Fibroblast of peridontal ligament (primary cell): ENCODE data around the gene XDH.

Experiments
- DNase-seq: peaks from one replicate; pipeline ENCODE4 v3.0.0-alpha.2; 2010; ENCODE audit errors: extremely low read depth

Gene XDH

GRCh38 chr2:31365834-31366505 lies 48.6 kb downstream of the XDH start:
- DNase-seq, result peak; percentile 59

GRCh38 chr2:31365348-31365747 lies 49.2 kb downstream of the XDH start:
- no peak for DNase-seq

GRCh38 chr2:31363956-31364750 lies 50.4 kb downstream of the XDH start:
- no peak for DNase-seq

GRCh38 chr2:31362581-31362980 lies 52.0 kb downstream of the XDH start:
- no peak for DNase-seq

GRCh38 chr2:31359229-31359628 lies 55.3 kb downstream of the XDH start:
- no peak for DNase-seq

- DNase-seq, result no peak
Measured at GRCh38 chr2:31354837-31355236, 59.7 kb downstream of the XDH start.

DNA sequence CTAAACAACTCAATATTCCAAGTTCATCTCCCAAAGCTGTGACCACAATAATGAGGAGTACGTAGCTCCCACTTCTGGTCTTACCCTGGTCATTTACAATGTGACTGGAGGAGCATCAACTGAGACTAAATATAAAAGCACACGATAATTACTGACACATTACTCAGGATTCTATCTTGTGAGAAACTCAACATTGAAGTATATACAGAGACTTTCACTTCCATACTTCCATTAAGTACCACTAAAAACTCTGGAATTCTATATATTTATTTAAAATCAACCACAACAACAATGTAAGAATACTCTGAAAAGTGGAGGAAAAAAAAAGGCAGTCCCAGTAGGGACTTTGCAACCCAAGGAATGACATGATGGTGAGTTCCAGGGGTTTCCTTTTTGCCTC lies 61.4 kb downstream of the XDH start:
- peak; percentile 31 for DNase-seq

- no peak for DNase-seq
Measured at GRCh38 chr2:31349684-31350083, 64.9 kb downstream of the XDH start.

DNA sequence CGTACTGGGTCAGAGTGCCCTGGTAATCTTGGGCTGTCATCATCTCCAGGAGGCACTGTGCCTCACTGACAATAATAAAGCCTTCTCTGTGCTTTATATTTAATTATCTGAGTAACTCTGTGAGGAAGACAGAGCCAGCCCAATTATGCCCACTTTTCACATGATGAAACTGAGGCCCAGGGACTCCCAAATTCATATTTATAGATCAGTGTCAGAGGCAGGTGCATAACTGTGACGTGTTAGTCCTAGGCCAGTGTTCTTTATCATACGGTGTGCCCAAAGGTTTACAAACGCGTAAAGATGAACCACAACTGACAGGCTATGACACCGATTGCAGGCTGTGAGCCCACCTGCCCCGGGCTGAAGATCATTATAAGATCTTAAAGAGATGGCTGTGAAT lies 65.4 kb downstream of the XDH start:
- no peak for DNase-seq

GRCh38 chr2:31348618-31349017 lies 65.9 kb downstream of the XDH start:
- DNase-seq, result no peak

GRCh38 chr2:31347750-31348149 lies 66.8 kb downstream of the XDH start:
- peak; percentile 68 for DNase-seq

DNA sequence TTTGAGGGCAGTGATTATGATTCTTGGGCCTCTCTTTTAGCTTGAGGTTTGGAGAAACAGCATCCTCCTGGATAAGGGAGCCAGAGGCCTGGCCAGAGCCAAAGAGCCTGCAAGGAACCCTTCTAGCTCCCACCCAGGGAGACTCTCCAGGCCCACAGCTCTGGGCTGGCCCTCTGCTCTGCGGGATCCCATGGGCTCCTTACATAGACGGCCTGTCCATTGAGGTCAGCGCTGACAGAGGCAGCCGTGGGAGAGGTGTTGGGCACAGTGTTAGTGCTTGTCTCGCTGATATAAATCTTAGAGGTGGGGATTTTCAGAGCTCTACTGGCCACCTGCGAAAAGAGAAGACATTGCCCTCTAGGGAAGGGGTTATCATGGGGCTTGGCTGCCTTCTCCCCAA lies 67.2 kb downstream of the XDH start:
- DNase-seq, result no peak

DNA sequence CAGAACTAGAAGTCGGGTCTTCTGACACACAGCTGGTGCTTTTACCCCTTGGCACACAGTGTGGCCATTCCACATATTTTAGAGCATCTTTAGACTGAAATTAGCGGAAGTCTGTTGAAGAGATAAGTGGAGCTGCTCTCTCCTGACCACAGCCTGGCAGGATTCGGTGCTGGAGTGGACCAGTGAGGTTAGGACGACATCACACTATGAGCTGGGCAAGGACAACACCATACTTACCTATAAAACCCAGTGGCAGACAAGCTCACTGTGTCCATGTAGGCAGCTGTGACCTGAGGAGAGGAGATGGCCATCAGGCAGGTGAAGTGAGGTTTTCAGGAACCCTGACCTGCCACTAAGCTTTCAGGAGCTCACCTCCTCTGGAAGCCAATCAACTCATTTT lies 70.1 kb downstream of the XDH start:
- no peak for DNase-seq

DNA sequence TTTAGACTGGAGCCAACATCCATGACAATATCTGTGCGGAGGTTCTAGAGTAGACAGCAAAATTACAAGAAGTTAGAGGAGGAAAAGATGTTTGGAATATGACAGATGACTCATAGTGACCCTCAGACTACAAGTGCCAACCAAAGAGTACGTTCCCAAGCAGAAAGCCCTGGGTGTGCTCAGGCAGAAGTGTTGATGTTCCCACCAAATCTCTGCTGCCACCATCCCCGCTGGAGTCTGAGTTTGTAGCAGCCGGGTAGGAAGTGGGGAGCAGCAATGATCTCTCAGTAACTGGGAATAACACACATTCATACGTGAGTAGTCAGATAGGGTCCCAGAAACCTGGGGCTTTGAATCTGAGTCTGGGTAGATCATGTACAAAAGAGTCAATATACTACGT lies 73.2 kb downstream of the XDH start:
- no peak for DNase-seq

GRCh38 chr2:31339696-31340095 lies 74.8 kb downstream of the XDH start:
- DNase-seq, result no peak

GRCh38 chr2:31337860-31338259 lies 76.7 kb downstream of the XDH start:
- DNase-seq, result peak; percentile 89

DNA sequence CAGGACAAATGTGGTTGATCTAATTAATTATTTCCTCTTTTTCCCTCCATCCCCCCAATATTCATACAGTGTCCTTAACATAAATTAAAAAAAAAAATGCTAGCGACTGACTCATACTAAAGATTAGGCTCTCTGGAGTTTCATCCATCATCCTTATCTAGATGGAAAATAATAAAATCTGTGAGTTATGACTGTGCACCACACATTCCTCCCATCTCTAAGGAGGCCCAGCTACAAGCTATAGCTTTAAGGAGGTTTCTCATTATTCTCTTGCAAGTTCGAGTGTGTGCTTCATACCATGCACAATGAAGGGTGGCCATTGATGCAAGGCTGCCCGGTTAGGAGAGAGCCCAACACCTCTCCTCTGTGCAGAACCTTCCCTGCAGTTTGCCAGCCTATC lies 77.3 kb downstream of the XDH start:
- no peak for DNase-seq

GRCh38 chr2:31335921-31336585 lies 78.5 kb downstream of the XDH start:
- peak; percentile 79 for DNase-seq

DNA sequence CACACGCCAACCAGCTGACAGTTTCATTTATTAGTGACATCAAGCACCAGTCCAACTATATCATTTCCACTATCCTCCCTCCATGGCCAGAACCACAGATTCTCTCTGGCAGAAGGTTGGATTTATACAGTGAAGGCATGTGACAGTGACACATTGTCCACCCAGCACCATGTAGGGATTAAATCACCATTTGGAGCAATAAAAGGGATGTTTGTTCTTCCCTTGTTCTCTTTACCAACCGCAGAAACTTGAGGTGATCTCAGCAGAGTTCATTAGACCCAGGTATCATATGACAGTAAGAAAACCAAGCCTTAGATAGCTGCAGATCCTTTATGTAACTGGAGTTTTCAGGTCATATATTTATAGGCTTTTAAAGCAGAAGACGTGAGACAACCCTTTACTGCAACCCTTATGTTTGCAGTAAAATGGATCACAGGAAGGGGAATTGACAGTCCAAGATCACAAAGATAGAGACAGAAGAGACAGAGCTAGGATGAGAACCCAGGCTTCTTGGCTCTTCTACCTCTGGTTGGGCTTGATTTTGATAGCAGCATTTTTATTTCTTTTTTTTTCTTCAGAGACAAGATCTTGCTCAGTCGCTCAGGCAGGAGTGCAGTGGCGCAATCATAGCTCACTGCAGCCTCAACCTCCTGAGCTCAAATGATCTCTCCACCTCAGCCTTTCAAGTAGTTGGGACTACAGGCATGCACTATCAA lies 80.1 kb downstream of the XDH start:
- DNase-seq, result no peak

DNA sequence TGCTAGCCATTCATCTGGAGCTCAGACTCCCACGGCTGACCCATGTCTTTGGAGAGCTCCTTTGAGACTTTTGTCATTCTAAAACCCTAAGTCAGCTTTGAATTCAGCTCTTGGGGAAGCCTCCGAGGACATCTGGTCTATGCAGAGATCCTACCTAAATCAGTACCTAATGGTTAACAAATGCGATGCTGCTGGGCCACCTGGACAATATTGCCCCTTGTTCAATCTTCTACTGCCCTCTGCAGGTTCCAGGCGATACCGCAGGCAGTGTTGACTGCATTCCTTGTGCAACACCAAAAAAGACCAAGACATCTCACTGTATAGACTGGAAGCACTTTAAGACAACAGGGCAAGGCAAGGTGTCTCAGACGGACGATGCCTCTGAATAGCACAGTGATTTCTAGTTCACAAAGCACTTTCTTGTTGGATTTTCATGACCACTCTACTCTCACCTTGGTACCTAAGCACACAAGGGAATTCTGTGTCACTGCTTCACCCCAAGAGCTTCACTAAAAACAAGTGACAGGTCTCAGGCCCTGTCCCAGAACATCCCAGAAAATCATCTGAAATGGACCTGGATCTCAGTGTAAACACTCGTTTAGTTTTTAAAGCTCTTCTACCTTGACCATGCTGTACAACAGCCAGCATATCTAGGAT lies 80.9 kb downstream of the XDH start:
- DNase-seq, result peak; percentile 87

GRCh38 chr2:31333046-31333445 lies 81.5 kb downstream of the XDH start:
- DNase-seq, result no peak

DNA sequence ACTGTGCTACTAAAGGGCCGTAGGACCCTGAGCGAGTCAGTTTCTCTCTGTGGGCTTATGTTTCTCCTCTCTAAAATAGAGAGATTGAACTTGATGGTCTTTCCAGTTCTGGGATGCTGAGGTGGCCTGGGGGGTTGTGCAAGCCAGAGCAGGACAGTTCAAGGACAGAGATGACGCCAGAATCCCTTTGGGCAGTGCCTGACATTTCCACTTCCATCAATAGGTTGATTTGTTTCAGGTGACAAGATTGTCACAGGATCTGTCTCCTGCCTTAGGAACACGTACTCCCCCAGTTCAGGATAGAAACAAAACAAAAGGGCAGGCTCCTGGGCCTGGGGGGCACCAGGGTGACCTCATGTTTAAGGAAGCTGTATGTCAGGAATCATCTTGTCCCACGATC lies 82.0 kb downstream of the XDH start:
- no peak for DNase-seq
